GM20000 (cell line): ENCODE data around the gene STK40.
A peak's percentile ranks its signal among the peaks of the same experiment; 100 is the strongest.

Experiments
- DNase-seq: peaks from one replicate; pipeline ENCODE4 v3.0.0; 2012; ENCODE audit warnings: low spot score
- CTCF ChIP-seq: IDR thresholded peaks from 2 replicates; pipeline ENCODE4 v1.5.1; 2012; ENCODE audit warnings: mild to moderate bottlenecking, control low read depth; ENCODE audit errors: extremely low read depth, missing control alignments

STK40 gene

GRCh38 chr1:36385410-36386264 is at the start of gene STK40:
TSS of gene STK40 (minus strand) at chr1:36385924. CDS start at chr1:36361332, 24,592 bp downstream.
- peak; percentile 97 for DNase-seq
- TF ChIP-seq CTCF, result no peak

- TF ChIP-seq CTCF, result no peak
- DNase-seq, result no peak
Measured at GRCh38 chr1:36433102-36433501, 47.4 kb upstream of the STK40 start.

- DNase-seq, result no peak
- TF ChIP-seq CTCF, result no peak
Measured at GRCh38 chr1:36432616-36433015, 46.9 kb upstream of the STK40 start.

GRCh38 chr1:36425791-36426190 is 40.1 kb upstream of the STK40 start:
- TF ChIP-seq CTCF, result no peak
- no peak for DNase-seq

GRCh38 chr1:36421649-36422048 is 35.9 kb upstream of the STK40 start:
- no peak for TF ChIP-seq CTCF
- DNase-seq, result no peak

GRCh38 chr1:36420836-36421317 is 35.2 kb upstream of the STK40 start:
- peak; percentile 83 for TF ChIP-seq CTCF
- peak; percentile 80 for DNase-seq

- DNase-seq, result no peak
- TF ChIP-seq CTCF, result no peak
Measured at GRCh38 chr1:36420409-36420808, 34.7 kb upstream of the STK40 start.
